ENCODE measurements around the gene CHD9. TPM values are rescaled to one million over a fixed set of nuclear protein-coding genes. Genes with fewer than 3 reads are reported as not detected.

CHD9 gene
- total and polyA plus RNA-seq, 9 of the 15 experiments (the other 6 are each of a cell fraction or from before 2014, with no cell fraction given), result 29.0 to 69.3 (median 40.6) TPM

- BruUV-seq (replicated peaks), result no TSS peak
- Histone ChIP-seq H3K9me3 (replicated peaks; ENCODE audit: control insufficient read depth, insufficient read depth, low read depth, low read length) (no peaks in the 10 kb centered on the region), H3K79me2 (ENCODE audit: control insufficient read depth, insufficient read depth, low read length) (no peaks in the 10 kb centered on the region), H4K20me1 (replicated peaks; ENCODE audit: control insufficient read depth, insufficient read depth, low read length) (no peaks in the 10 kb centered on the region), H3K27ac (ENCODE audit: extremely low read depth, low read depth, low read length) (no peak overlapping the region), H3K9ac (ENCODE audit: insufficient read depth in 1 of 2, low read depth in 2 of 2, low read length in 2 of 2) (no peak overlapping the region), H3K9me1 (ENCODE audit: control insufficient read depth, insufficient read depth, low read length) (no peaks in the 10 kb centered on the region), H3K4me2 (ENCODE audit: insufficient read depth, low read length) (no peak overlapping the region), H3K36me3 (ENCODE audit: control insufficient read depth, insufficient read depth, low read length) (no peaks in the 10 kb centered on the region), H3K4me1 (replicated peaks in 1 of 2; ENCODE audit: control insufficient read depth in 2 of 2, insufficient read depth in 2 of 2, low read length in 2 of 2) (no peaks in the 10 kb centered on the region), H3K4me3 (no peak overlapping the region), H3K27me3 (ENCODE audit: control insufficient read depth in 2 of 2, insufficient read depth in 2 of 2, low read length in 2 of 2) (peaks cover 0 to 5% of the 10 kb centered on the region in 2 experiments; a peak in 1 of 5 replicates), H2AFZ (ENCODE audit: low read depth, low read length) (no peak overlapping the region)
- intact Hi-C loops (cut with micrococcal nuclease), result no loop called here
- no peak for ATAC-seq
- TF ChIP-seq MAFG (tag; conservative IDR thresholded peaks at IDR 0.05), result peak; percentile 55
- TF ChIP-seq C11orf30 (IDR thresholded peaks at IDR 0.05; ENCODE audit: low read depth), result peak; percentile 56; the same call in 1 of the 2 replicates
- peak; percentile 69 for TF ChIP-seq ZNF316 (IDR thresholded peaks at IDR 0.05)
- no peak for TF ChIP-seq CBFA2T2 (conservative IDR thresholded peaks at IDR 0.05)
- no peak for TF ChIP-seq ZNF3 (CRISPR knock-in tag; IDR thresholded peaks at IDR 0.05)
- TF ChIP-seq ZNF121 (CRISPR knock-in tag; conservative IDR thresholded peaks at IDR 0.05), result 0 out of 2 replicates have a peak, but pooled peaks have one; percentile 28
- ChIA-PET POLR2A (no interaction called here), CTCF (ENCODE audit: low intra/inter-chr PET ratio) (no interaction called here)
- in situ Hi-C loops (cut with MboI), result no loop called here
- peak; percentile 6 for FAIRE-seq
- DNase-seq (ENCODE audit: extremely low read depth in 1 of 4, low spot score in 3 of 4), result no peak
- 3% methylated on average over 3 of the region's 3 CpGs for WGBS (ENCODE audit: insufficient coverage, low coverage, missing lambda C conversion rate)
Measured at GRCh38 chr16:53035176-53035942, 19.4 kb upstream of the CHD9 start.

GRCh38 chr16:53036066-53036465 lies 18.7 kb upstream of the CHD9 start:
- 1% methylated on average over 6 of the region's 6 CpGs for WGBS (ENCODE audit: insufficient coverage, low coverage, missing lambda C conversion rate)
- ChIA-PET POLR2A (no interaction called here), CTCF (ENCODE audit: low intra/inter-chr PET ratio) (no interaction called here)
- Histone ChIP-seq H3K9me1 (ENCODE audit: control insufficient read depth, insufficient read depth, low read length) (no peaks in the 10 kb centered on the region), H2AFZ (ENCODE audit: low read depth, low read length) (no peak overlapping the region), H4K20me1 (replicated peaks; ENCODE audit: control insufficient read depth, insufficient read depth, low read length) (no peaks in the 10 kb centered on the region), H3K9me3 (replicated peaks; ENCODE audit: control insufficient read depth, insufficient read depth, low read depth, low read length) (no peaks in the 10 kb centered on the region), H3K4me1 (replicated peaks in 1 of 2; ENCODE audit: control insufficient read depth in 2 of 2, insufficient read depth in 2 of 2, low read length in 2 of 2) (no peaks in the 10 kb centered on the region), H3K79me2 (ENCODE audit: control insufficient read depth, insufficient read depth, low read length) (no peaks in the 10 kb centered on the region), H3K36me3 (ENCODE audit: control insufficient read depth, insufficient read depth, low read length) (no peaks in the 10 kb centered on the region), H3K4me3 (no peak overlapping the region), H3K27ac (ENCODE audit: extremely low read depth, low read depth, low read length) (no peak overlapping the region), H3K27me3 (ENCODE audit: control insufficient read depth in 2 of 2, insufficient read depth in 2 of 2, low read length in 2 of 2) (peaks cover 4 to 5% of the 10 kb centered on the region in 2 experiments; a peak in 2 of 5 replicates), H3K4me2 (ENCODE audit: insufficient read depth, low read length) (no peak overlapping the region), H3K9ac (ENCODE audit: insufficient read depth in 1 of 2, low read depth in 2 of 2, low read length in 2 of 2) (no peak overlapping the region)
- intact Hi-C loops (cut with micrococcal nuclease) (no loop called here), in situ Hi-C loops (cut with MboI) (no loop called here)
- ATAC-seq (no peak), FAIRE-seq (no peak), DNase-seq (ENCODE audit: extremely low read depth in 1 of 4, low spot score in 3 of 4) (no peak)
- BruUV-seq (replicated peaks), result no TSS peak
- TF ChIP-seq ZNF212 (CRISPR knock-in tag; IDR thresholded peaks at IDR 0.05) (no peak), ZNF318 (IDR thresholded peaks at IDR 0.05; ENCODE audit: borderline replicate concordance in 1 of 2, low read depth in 1 of 2) (no peak)
